HG03378 (cell line): Measurements from ENCODE around the gene RGS6.
"Not testable (repeated sequence)": the region's sequence is repeated elsewhere in the genome, so short reads cannot be mapped to it uniquely, and the experiment has no call there.

Experiments
- ATAC-seq: cut with Tn5 transposase; IDR thresholded peaks from one replicate; pipeline ENCODE4 v1.9.1; 2021; ENCODE audit warnings: mild to moderate bottlenecking, moderate library complexity; ENCODE audit not compliant: unreplicated experiment

The RGS6 gene

DNA sequence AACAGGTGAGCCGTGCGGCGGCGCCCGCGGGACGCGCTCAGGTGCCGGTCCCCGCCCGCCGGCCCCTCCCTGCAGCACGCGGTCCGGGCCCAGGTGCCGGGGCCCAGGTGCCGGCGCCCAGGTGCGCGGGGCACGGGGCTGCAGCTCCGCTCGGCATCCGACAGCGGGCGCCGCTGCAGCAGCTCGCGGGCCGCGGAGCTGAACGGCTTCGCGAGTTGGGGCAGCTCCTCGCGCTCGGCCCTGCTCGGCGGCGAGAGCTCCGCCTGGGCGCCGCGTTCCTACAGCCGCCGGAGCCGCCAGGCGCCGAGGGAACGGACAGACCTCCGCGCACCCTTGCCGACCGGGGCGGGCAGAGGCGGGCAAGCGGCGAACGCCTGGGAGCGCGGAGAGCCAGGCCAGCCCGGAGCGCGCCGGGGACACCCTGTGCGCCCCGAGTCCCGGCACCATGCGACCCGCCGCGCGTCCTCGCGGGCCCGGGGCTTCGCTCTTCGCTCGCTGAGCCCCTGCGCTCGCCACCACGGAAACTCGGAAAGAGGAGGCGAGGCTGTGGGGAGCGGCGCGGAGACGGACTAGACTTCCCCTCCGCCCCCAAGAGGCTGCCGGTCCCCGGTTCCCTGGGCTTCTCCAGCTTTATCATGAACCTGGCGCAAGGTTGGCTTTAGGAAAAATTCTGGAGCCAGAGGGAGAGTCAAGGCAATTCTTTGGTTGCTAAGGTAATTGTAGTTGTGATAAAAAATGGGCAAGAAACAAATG, at the start of gene RGS6:
Gene RGS6, plus strand, starts transcription at position 201 of the 753 bp plus-strand sequence.
- ATAC-seq, result no peak

DNA sequence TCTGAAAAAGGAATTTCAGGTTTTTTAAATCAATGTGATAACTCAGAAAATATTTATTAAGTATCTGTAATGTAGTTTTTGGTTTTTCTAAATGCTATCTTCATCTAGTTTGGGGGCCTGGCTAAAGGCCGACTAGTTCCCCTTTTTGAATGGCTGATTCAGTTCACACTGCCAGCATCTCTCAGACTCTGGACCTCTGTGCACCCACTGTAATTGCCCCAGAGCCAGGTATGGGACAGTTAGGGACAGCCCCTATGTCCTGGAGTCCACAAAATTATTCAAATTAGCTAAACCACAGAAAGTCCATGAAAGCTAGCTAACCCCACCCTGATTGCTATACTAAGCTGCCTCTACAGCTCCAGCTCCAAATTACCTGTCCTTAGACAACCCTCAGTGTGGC, 49.1 kb upstream of the RGS6 start:
- ATAC-seq, result no peak

DNA sequence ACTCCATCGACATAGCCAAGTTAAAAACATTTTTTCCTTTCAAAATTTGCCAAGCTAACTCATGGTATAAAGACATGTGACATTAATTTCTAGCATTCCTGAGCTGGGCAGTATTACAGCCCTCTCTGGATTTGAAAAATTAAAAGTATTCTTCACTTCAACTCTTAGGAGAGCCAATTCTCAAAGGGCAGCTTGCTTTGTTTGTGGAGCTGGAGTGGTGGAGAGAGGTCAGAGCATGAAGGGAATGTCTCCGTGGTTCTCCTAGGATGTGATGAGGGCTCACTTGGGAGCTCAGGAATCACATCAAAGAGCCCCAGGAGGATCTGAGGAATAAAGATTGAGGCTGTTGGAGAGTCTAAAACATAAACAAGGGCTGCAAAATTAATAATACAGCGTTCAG, 46.9 kb upstream of the RGS6 start:
- no peak for ATAC-seq

GRCh38 chr14:71887802-71888201, 44.4 kb upstream of the RGS6 start:
- not testable (repeated sequence) for ATAC-seq

GRCh38 chr14:71890541-71890940, 41.7 kb upstream of the RGS6 start:
- no peak for ATAC-seq

DNA sequence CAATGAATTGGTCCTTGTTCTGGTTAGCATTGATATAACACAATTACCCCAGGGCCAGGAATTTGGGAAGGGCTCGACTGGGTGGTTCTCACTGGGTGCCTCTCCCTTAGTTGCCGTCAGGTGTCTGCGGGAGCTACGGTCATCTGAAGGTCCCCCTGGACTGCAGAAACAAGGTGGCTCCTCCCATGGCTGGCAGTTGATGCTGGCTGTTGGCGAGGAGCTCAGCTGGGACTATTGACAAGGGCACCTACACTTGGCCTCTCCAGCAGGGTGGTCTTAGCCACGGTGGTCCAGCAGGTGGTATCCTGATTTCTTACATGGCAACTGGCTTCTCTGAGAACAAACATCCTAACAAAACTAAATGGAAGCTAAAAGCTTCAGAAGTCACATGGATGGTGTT, 41.0 kb upstream of the RGS6 start:
- no peak for ATAC-seq

- ATAC-seq, result no peak
Measured at GRCh38 chr14:71891970-71892369, 40.3 kb upstream of the RGS6 start.

- no peak for ATAC-seq
Measured at GRCh38 chr14:71905031-71905430, 27.2 kb upstream of the RGS6 start.

DNA sequence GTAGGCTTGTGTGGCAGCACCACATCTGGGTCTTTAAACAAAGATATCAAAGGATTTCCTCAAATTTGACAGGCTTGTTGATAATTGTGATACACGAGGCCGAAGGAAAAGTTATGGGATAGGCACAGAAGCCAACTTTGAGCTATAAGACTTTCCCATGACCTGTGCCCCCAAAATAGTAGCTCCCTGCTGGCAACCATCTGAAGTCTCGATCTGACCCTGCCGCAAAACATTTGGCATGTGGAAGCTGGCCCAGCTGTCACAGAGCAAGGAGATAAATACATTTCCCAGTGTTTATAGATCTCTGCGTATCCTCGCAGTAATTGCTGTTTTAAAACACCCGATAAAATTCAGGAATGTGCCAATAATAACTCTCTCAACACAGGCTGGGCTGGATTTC, 26.4 kb upstream of the RGS6 start:
- ATAC-seq, result no peak

DNA sequence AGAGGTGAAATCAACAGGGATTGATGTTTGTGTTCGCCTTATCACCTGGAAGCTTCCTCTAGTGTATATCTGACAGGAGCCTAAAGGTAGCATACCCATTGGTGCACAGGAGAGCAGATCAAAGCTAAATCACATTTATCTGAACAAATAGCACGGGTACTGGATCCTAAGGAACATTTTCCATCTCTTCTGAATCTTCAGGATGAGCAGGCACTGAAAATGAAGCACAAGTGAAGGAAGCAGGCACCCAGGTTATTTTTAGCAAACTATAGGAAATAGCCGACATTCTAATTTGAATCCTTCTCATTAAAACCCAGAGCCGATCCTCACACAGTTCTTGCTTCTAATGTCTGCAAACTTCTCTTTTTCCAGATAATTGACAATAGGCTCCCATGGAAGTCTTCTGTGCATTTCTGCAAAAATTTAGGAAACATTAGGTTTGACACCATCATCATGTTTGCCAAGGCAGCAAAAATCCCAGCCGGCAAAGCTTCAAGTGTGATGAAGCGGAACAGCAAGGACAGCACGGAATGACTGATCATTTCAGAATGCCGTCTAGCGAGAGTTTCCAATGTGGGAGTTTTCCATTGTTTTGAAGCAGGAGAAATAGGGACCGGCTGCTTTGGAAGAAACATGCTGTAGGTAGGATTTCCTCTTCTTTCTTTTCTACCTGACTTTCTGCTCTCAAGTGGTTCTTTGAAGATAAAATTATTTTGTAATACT, 24.3 kb upstream of the RGS6 start:
- ATAC-seq, result no peak

DNA sequence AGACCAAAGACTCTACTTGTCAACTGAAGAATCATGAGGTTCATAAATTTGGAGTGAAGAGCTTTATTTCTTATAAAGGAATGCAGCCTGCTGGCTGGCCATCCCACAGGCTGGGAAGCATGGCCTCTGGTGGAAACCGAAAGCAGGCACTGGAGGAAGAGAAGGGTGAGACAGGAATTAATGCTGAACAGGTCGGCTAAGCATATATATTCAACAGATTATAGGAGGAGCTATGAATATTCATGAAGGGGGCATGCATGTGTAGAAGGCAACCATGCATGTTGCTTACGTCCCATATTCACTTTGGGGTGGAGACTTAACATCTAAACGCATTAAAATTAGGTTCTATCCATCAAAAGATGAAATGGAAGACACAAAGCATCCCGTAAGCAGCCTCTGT, 20.6 kb upstream of the RGS6 start:
- no peak for ATAC-seq

DNA sequence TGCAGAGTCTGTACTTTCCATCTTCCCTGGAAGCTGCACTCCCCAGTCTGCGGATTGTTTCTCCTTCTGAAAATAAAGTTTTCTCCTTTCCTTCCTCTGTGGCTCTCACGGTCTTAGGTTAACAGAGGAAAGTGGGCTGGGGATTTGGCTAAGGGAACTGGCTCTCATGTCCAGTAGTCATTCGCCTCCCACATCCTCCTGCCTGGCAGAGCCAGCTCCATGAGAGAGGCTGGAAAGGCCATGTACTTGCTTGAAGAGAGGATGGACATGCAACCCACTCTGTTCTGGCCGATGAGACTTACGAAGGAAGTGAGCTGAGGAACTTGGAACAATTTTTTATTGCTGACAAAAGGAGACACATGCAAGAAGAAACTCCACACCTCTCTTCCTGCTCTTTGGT, 18.9 kb upstream of the RGS6 start:
- no peak for ATAC-seq

DNA sequence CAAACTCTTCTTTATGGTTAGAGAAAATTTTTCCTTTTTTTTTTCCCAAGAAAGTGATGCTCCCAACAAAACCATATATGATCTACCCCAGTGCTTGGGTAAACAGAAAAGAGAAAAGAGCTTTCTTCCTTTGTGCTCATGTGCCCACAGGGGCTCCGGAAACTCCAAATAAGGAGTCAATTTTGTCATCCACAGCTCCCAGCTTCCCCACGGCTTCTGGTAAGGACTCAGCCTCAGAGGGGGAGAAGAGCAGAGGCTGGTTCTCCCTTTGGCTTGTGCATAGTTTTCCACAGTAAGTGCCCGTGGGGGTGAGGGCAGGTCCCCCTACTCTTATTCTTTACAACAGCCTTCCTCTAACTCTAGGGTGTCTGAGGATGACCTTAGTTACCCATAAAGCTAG, 13.3 kb upstream of the RGS6 start:
- ATAC-seq, result no peak

GRCh38 chr14:71923513-71923912, 8.7 kb upstream of the RGS6 start:
- ATAC-seq, result no peak

DNA sequence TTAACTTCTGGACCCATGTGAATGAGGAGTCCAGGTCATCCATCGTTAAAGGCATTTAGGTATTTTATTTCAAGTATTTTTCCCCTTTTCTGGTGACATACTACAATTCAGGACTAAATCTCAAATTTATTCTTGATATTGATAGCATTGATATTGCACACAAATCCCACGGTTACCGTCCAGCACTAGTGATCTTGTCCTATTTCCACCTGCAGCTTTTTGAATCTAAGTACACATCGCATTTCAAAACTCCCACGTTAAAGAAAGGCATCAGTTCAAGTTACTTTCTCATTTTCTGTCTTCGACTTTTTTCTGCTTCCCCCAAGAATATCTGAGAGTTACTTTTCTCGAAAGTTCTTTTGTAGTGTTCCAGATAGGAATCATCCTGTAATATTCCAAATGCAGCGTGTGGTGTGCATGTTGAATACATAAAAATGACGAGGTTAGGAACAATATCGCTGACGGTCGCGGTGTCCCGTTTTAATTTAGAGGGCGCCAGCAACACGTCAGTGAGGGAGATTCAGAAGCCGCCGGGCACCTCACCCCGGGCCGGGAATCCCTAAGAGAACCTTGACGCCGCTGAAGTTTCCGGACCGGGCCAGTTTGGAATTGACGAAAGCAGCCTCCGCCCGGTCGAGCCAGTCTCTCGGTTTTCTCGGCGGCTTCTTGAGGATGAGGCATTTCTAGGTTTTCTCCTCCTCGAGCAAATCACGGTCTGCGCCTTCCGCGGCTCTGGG, 569 bp upstream of the RGS6 start:
- ATAC-seq, result no peak

- ATAC-seq, result no peak
Measured at GRCh38 chr14:71933001-71933587, 865 bp downstream of the RGS6 start.

DNA sequence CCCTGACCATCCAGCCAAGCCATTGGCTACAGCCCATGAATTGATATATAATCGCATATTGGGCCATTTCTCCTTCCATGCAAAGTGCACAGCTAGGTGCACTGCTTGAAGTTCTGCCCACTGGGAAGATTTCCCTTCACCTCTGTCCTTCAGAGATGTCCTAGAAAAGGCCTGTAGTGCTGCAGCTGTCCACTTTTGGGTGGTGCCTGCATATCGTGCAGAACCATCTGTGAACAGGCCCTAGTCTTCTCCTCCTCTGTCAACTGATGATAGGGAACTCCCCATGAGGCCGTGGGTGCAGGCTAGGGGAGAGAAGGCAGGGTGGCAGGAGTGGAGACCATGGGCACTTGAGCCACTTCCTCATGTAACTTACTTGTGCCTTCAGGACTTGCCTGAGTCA, 6.0 kb downstream of the RGS6 start:
- not testable (repeated sequence) for ATAC-seq

DNA sequence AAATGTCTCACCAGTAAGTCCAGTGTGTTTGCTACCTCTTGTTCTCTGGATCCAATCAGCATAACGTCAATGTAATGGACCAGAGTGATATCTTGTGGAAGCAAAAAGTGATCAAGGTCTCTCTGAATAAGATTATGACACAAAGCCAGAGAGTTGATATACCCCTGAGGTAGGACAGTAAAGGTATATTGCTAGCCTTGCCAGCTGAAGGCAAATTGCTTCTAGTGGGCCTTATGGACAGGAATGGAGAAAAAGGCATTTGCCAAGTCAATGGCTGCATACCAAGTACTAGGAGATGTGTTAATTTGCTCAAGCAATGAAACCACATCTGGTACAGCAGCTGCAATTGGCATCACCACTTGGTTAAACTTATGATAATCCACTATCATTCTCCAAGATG, 7.1 kb downstream of the RGS6 start:
- ATAC-seq, result not testable (repeated sequence)

DNA sequence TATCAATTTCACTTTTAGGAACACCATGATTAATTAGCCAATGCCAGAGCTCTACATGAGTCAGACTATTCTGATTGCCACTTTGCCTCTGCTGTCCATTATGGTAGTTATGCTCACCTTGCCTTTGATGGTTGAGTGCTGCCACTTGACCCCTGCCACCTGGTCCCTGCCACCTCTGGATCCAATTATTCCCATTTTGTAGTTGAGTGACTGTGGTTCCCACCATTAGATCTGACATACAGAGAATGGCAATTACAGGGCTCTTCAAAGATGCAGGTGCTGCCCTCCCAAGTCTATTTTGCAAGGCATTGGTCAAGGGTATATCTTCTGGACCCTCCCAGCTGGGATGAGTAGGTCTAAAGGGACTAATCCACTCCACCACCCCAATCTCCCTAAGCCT, 8.3 kb downstream of the RGS6 start:
- ATAC-seq, result not testable (repeated sequence)

DNA sequence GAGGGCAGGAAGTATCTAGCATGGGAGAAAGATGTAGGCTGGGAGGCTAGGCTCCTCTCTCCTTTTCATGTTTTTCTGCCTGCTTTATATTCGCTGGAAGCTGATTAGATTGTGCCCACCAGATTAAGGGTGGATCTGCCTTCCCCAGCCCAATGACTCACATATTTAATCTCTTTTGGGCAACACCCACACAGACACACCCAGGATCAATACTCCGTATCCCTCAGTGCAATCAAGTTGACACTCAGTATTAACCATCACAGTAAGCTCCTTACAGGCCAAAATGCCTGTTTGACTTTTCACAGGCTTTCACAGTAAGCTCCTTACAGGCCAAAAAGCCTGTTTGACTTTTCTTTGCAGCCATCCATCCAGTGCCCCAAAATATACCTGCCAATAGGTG, 9.4 kb downstream of the RGS6 start:
- ATAC-seq, result not testable (repeated sequence)

GRCh38 chr14:71942904-71943694, 10.9 kb downstream of the RGS6 start:
- ATAC-seq, result no peak
